ENCODE results near the gene KSR2.

Gene KSR2

DNA sequence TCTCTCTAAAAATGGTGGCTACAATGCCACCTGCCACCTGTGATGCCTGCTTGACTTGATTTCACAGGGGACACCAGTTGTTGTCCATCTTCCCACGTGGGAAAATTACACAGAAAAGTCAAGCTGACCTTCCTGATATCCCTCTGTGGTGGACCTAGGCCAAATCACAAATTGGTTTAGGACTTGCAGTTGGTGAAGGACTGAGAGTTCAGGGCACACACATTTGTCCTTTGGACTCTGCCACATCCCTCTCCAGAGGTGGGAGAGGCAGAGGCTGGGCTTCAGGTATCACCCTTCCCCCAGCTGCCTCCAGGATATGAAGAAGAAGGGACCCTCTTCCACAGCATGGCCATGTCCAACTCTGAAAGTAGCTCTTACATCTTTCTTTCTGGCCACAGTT is 551.8 kb downstream of the KSR2 start:
- DNase-seq (ENCODE audit: low read depth): no peak
- no peak overlapping the region for H3K4me3 ChIP-seq (ENCODE audit: control insufficient read depth, low read depth, low read length)
- TF ChIP-seq, protein P1, sequence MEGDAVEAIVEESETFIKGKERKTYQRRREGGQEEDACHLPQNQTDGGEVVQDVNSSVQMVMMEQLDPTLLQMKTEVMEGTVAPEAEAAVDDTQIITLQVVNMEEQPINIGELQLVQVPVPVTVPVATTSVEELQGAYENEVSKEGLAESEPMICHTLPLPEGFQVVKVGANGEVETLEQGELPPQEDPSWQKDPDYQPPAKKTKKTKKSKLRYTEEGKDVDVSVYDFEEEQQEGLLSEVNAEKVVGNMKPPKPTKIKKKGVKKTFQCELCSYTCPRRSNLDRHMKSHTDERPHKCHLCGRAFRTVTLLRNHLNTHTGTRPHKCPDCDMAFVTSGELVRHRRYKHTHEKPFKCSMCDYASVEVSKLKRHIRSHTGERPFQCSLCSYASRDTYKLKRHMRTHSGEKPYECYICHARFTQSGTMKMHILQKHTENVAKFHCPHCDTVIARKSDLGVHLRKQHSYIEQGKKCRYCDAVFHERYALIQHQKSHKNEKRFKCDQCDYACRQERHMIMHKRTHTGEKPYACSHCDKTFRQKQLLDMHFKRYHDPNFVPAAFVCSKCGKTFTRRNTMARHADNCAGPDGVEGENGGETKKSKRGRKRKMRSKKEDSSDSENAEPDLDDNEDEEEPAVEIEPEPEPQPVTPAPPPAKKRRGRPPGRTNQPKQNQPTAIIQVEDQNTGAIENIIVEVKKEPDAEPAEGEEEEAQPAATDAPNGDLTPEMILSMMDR (conservative IDR thresholded peaks at IDR 0.05; ENCODE audit: control insufficient read depth, insufficient read depth, low read depth, low read length): no peak

DNA sequence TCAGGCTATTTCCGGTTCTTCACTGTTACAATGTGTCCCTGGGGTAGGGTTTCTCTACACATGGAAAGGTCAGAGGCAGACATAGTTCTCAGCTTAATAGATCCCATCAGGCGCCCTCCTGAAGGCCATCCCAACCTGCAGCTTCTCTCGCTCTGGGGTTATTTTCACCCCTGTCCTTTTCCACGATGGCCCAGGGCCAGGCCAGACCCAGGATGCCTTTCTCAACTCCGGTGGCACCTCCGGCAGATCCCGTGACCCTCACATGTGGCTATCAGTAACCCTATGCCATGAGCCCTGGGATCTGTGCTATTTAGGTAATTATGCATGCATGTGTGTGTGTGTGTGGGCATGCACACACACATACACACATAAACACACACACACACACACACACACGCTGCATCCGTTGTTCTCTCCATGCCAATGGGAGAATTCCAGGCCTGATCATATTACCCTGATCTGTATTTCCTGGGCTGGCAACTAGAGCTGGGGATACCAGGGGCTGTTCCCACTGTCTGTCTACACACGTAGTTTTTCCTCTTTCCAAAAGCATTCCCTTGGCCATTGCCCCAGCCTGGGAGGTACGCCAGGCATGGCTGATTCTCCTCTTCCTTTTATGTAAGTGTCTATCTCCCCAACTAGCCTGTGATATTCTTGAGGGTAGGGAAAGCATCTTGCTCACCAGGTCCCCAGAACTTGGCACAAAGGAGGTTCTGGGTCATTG is 556.2 kb downstream of the KSR2 start:
- no peak for DNase-seq (ENCODE audit: low read depth)
- TF ChIP-seq, protein P1 (conservative IDR thresholded peaks at IDR 0.05; ENCODE audit: control insufficient read depth, insufficient read depth, low read depth, low read length): no peak
- H3K4me3 ChIP-seq (ENCODE audit: control insufficient read depth, low read depth, low read length): no peak overlapping the region

DNA sequence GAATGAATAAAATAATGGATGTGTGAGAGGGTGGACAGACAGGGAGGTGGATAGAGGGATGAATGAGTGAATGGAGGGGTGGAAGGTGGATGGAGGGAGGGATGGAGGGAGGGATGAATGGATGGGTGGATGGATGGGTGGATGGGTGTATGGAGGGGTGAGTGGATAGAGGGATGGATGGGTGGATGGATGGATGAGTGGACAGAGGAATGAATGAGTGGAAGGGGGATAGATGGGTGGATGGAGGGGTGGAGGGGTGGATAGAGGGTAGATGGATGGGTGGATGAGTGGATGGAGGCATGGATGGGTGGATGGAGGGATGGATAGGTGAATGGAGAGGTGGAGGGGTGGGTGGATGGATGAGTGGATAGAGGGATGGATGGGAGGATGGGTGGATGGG is 559.5 kb downstream of the KSR2 start:
- no peak for DNase-seq (ENCODE audit: low read depth)
- TF ChIP-seq, protein P1 (conservative IDR thresholded peaks at IDR 0.05; ENCODE audit: control insufficient read depth, insufficient read depth, low read depth, low read length): no peak
- H3K4me3 ChIP-seq (ENCODE audit: control insufficient read depth, low read depth, low read length): no peak overlapping the region

DNA sequence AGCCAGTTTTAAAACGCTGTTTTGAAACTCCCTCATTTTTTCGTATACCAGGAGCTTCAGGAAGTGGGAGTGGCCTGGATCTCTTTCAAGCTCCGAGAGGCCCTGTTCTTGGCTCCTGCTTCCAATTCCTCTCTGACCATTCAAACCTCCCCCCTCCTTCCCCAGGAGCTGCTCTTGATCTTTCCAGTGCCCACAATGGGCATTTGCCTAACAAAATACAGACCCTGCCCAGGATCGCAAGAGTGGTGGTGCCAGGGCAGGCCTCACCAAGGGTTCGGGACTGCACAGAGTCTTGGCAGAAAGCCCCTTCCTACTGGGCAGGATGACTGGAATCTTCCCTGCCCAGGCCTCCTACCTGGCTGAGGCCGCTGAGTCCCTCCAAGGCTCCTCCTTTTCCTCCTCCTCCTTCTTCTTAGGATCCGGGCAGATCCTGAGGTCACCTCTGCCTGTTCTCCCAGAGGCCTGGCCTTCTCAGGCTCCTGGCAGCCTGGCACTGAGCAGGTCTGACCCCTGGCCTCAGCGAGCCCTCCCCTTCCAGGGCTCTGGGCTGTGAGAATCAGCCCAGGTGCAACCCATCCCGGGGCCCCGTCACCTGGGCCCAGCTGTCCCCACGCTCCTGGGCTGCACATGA is 560.5 kb downstream of the KSR2 start:
- DNase-seq (ENCODE audit: low read depth): peak; percentile 22
- TF ChIP-seq, protein P1 (conservative IDR thresholded peaks at IDR 0.05; ENCODE audit: control insufficient read depth, insufficient read depth, low read depth, low read length): no peak
- no peak overlapping the region for H3K4me3 ChIP-seq (ENCODE audit: control insufficient read depth, low read depth, low read length)

DNA sequence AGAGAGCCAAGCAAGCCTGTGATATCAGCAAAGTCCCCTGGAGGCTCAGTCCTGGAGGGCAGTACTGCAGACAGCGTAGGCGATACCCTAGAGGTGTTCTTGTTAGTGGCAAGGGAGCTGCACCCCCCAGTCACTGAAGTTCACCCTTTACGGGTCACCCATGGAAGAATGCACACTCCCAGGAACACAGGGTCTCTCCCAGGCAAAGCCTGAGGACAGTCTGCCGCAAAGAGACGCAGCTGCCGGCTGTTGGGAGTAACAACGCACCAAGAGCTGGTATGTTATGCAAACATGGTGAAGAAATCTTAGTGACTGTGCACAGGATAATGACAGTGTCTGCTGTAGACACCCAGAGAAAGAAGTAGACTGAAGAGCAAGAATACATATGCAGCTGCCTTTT is 563.9 kb downstream of the KSR2 start:
- TF ChIP-seq, protein P1 (conservative IDR thresholded peaks at IDR 0.05; ENCODE audit: control insufficient read depth, insufficient read depth, low read depth, low read length): no peak
- no peak for DNase-seq (ENCODE audit: low read depth)

DNA sequence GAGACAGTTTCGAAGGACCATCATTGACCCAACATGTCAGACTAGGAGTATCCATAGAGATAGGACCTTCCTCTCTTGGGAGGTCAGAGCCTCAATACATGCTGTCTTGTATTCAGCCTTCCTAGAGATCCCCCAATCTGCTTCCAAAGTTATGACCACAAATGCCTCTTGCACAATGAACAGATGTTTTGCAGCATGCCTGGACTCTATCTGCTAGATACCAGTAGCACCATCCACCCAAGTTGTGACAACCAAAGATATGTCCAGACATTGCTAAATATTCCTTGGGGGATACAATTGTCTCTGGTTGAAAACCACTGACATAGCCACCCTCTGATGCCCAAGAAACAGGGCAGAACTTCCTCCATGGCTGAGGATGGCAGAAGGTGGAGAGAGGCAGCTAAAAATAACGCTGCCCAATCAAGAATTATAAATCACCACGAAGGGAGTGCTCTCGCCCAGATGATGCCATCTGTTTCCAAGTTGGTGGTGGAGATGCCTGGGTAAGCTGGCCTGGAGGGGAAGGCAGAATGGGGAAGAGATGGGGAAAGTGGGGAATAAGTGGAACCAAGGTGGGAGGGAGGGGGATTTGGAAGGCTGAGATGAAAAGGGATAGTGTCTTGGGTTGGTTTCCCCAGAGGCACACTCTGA is 564.5 kb downstream of the KSR2 start:
- no peak for DNase-seq (ENCODE audit: low read depth)
- TF ChIP-seq, protein P1 (conservative IDR thresholded peaks at IDR 0.05; ENCODE audit: control insufficient read depth, insufficient read depth, low read depth, low read length): no peak
- no peak overlapping the region for H3K4me3 ChIP-seq (ENCODE audit: control insufficient read depth, low read depth, low read length)

More for the DNA sequence above, 563.9 kb downstream of the KSR2 start:
- H3K4me3 ChIP-seq (ENCODE audit: control insufficient read depth, low read depth, low read length): no peak overlapping the region
